Astrocyte (in vitro differentiated cells and primary cell): ENCODE data around the gene ATXN2. TPM values are rescaled to one million over a fixed set of nuclear protein-coding genes. Genes with fewer than 3 reads are reported as not detected.

Experiments
- DNase-seq: peaks from one replicate; pipeline ENCODE4 v3.0.0-alpha.2; 2010; ENCODE audit warnings: low read depth
- FAIRE-seq: peaks from 2 replicates; lab custom pipeline; 2011; peaks lifted over from hg19 to GRCh38; lab: Jason Lieb, UNC
- H2AFZ ChIP-seq: 2 replicates; pipeline ENCODE4 v1.6.0; 2012; ENCODE audit warnings: low read depth, low read length, inconsistent platforms
- H3K27ac ChIP-seq: 2 replicates; pipeline ENCODE4 v1.5.1; 2011; ENCODE audit warnings: low read depth, low read length, inconsistent platforms
- H3K27me3 ChIP-seq: 2 replicates; pipeline ENCODE4 v1.6.0; 2011; ENCODE audit warnings: low read length, inconsistent platforms; ENCODE audit not compliant: insufficient read depth
- H3K36me3 ChIP-seq: 2 replicates; pipeline ENCODE4 v1.5.1; 2011; ENCODE audit warnings: low read length, inconsistent platforms; ENCODE audit not compliant: insufficient read depth
- H3K4me1 ChIP-seq: 2 replicates; pipeline ENCODE4 v1.5.1; 2011; ENCODE audit warnings: low read length, inconsistent platforms; ENCODE audit not compliant: insufficient read depth
- H3K4me2 ChIP-seq: 2 replicates; pipeline ENCODE4 v1.6.0; 2012; ENCODE audit warnings: low read length, inconsistent platforms
- H3K4me3 ChIP-seq: 2 replicates; pipeline ENCODE4 v1.5.1; 2011; ENCODE audit warnings: low read depth, mild to moderate bottlenecking, low read length, inconsistent platforms; ENCODE audit not compliant: insufficient read depth
- H3K79me2 ChIP-seq: 2 replicates; pipeline ENCODE4 v1.6.0; 2012; ENCODE audit warnings: mild to moderate bottlenecking, low read length, inconsistent platforms; ENCODE audit not compliant: insufficient read depth
- H3K9ac ChIP-seq: 2 replicates; pipeline ENCODE4 v1.6.0; 2012; ENCODE audit warnings: mild to moderate bottlenecking, low read length, inconsistent platforms
- H3K9me3 ChIP-seq: 2 replicates; pipeline ENCODE4 v1.5.1; 2012; ENCODE audit warnings: low read depth, mild to moderate bottlenecking, low read length, inconsistent platforms; ENCODE audit not compliant: insufficient read depth
- H4K20me1 ChIP-seq: 2 replicates; pipeline ENCODE4 v1.6.0; 2012; ENCODE audit warnings: low read length, inconsistent platforms; ENCODE audit not compliant: insufficient read depth
- H3K27ac Mint-ChIP-seq: one replicate; pipeline ENCODE4 v1.8.0; 2021; ENCODE audit warnings: mild to moderate bottlenecking, mixed read lengths; ENCODE audit not compliant: unreplicated experiment
- H3K27me3 Mint-ChIP-seq: one replicate; pipeline ENCODE4 v1.8.0; 2021; ENCODE audit warnings: low read depth, mixed read lengths; ENCODE audit not compliant: unreplicated experiment
- H3K36me3 Mint-ChIP-seq: one replicate; pipeline ENCODE4 v1.8.0; 2021; ENCODE audit warnings: low read depth, mixed read lengths; ENCODE audit not compliant: unreplicated experiment
- H3K4me1 Mint-ChIP-seq: one replicate; pipeline ENCODE4 v1.8.0; 2021; ENCODE audit warnings: low read depth, mixed read lengths; ENCODE audit not compliant: unreplicated experiment
- H3K4me3 Mint-ChIP-seq: one replicate; pipeline ENCODE4 v1.8.0; 2021; ENCODE audit warnings: mild to moderate bottlenecking, moderate library complexity, mixed read lengths; ENCODE audit not compliant: unreplicated experiment
- H3K9me3 Mint-ChIP-seq: one replicate; pipeline ENCODE4 v1.8.0; 2021; ENCODE audit warnings: mild to moderate bottlenecking, mixed read lengths; ENCODE audit not compliant: unreplicated experiment
- EZH2 ChIP-seq: IDR thresholded peaks from 2 replicates; pipeline ENCODE4 v1.6.1; 2012; ENCODE audit warnings: mild to moderate bottlenecking, low read length, inconsistent platforms; ENCODE audit not compliant: insufficient read depth
- total RNA-seq: library from RNA; stranded (reverse); gene quantifications from 2 replicates; pipeline ENCODE4 v1.2.1, GENCODE V29; 2021
- TF ChIP-seq, protein P1 (sequence below): IDR thresholded peaks from 2 replicates; pipeline ENCODE4 v1.5.1; 2011; ENCODE audit warnings: low read depth, mild to moderate bottlenecking, inconsistent platforms, low read length, moderate library complexity; ENCODE audit not compliant: insufficient read depth

The ATXN2 gene
- total RNA-seq, 1 donor from 2014 or later = 58.0 TPM

- no peak for TF ChIP-seq EZH2
- TF ChIP-seq, protein P1, sequence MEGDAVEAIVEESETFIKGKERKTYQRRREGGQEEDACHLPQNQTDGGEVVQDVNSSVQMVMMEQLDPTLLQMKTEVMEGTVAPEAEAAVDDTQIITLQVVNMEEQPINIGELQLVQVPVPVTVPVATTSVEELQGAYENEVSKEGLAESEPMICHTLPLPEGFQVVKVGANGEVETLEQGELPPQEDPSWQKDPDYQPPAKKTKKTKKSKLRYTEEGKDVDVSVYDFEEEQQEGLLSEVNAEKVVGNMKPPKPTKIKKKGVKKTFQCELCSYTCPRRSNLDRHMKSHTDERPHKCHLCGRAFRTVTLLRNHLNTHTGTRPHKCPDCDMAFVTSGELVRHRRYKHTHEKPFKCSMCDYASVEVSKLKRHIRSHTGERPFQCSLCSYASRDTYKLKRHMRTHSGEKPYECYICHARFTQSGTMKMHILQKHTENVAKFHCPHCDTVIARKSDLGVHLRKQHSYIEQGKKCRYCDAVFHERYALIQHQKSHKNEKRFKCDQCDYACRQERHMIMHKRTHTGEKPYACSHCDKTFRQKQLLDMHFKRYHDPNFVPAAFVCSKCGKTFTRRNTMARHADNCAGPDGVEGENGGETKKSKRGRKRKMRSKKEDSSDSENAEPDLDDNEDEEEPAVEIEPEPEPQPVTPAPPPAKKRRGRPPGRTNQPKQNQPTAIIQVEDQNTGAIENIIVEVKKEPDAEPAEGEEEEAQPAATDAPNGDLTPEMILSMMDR = no peak
- no peak for FAIRE-seq
- Mint-ChIP-seq H3K9me3 (no peaks in the 10 kb centered on the region), H3K27ac (peak overlapping the region; percentile 26), H3K4me3 (no peak overlapping the region), H3K36me3 (peaks cover 11% of the 10 kb centered on the region), H3K4me1 (peaks cover 4% of the 10 kb centered on the region), H3K27me3 (no peaks in the 10 kb centered on the region)
- peaks cover 97% of the 10 kb centered on the region for H3K79me2 ChIP-seq
- H3K36me3 ChIP-seq = peaks cover 30% of the 10 kb centered on the region
- H3K27me3 ChIP-seq = no peaks in the 10 kb centered on the region
- H3K4me2 ChIP-seq = no peak overlapping the region
- peaks cover 88% of the 10 kb centered on the region for H4K20me1 ChIP-seq
- no peak for DNase-seq
- no peak overlapping the region for H3K4me3 ChIP-seq
- H3K9ac ChIP-seq = no peak overlapping the region
- peaks cover 16% of the 10 kb centered on the region for H3K4me1 ChIP-seq
- no peak overlapping the region for H3K27ac ChIP-seq
- H3K9me3 ChIP-seq = no peaks in the 10 kb centered on the region
- H2AFZ ChIP-seq = no peak overlapping the region
Observed at GRCh38 chr12:111420494-111420893, 178.6 kb downstream of the ATXN2 start.

GRCh38 chr12:111419784-111420183 lies 179.3 kb downstream of the ATXN2 start:
- Histone ChIP-seq H3K27me3 (no peaks in the 10 kb centered on the region), H3K9ac (no peak overlapping the region), H2AFZ (no peak overlapping the region), H4K20me1 (peaks cover 86% of the 10 kb centered on the region), H3K36me3 (peaks cover 30% of the 10 kb centered on the region), H3K4me3 (no peak overlapping the region), H3K4me2 (no peak overlapping the region), H3K27ac (no peak overlapping the region), H3K79me2 (peaks cover 97% of the 10 kb centered on the region), H3K9me3 (no peaks in the 10 kb centered on the region), H3K4me1 (peaks cover 9% of the 10 kb centered on the region)
- FAIRE-seq = no peak
- no peaks in the 10 kb centered on the region for H3K27me3 Mint-ChIP-seq
- H3K27ac Mint-ChIP-seq = peak overlapping the region; percentile 12
- H3K4me1 Mint-ChIP-seq = no peaks in the 10 kb centered on the region
- no peak for DNase-seq
- no peak overlapping the region for H3K4me3 Mint-ChIP-seq
- H3K9me3 Mint-ChIP-seq = no peaks in the 10 kb centered on the region
- peaks cover 11% of the 10 kb centered on the region for H3K36me3 Mint-ChIP-seq
- TF ChIP-seq, protein P1 = no peak
- no peak for TF ChIP-seq EZH2

DNA sequence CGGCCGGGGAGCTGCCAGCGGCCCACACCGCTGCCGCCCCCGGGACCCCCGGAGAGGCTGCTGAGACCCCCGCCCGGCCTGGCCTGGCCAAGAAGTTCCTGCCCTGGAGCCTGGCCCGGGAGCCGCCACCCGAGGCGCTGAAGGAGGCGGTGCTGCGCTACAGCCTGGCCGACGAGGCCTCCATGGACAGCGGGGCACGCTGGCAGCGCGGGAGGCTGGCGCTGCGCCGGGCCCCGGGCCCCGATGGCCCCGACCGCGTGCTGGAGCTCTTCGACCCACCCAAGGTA lies 180.6 kb downstream of the ATXN2 start:
- H4K20me1 ChIP-seq = peaks cover 89% of the 10 kb centered on the region
- DNase-seq (no peak), FAIRE-seq (no peak)
- H2AFZ ChIP-seq = no peak overlapping the region
- Mint-ChIP-seq H3K4me3 (no peak overlapping the region), H3K9me3 (no peaks in the 10 kb centered on the region), H3K27me3 (no peaks in the 10 kb centered on the region), H3K36me3 (peaks cover 11% of the 10 kb centered on the region), H3K4me1 (peaks cover 7% of the 10 kb centered on the region), H3K27ac (no peak overlapping the region)
- TF ChIP-seq, protein P1 = no peak
- no peak for TF ChIP-seq EZH2
- H3K79me2 ChIP-seq = peaks cover 97% of the 10 kb centered on the region
- no peak overlapping the region for H3K9ac ChIP-seq
- H3K27ac ChIP-seq = no peak overlapping the region
- H3K27me3 ChIP-seq = no peaks in the 10 kb centered on the region
- peaks cover 30% of the 10 kb centered on the region for H3K36me3 ChIP-seq
- no peak overlapping the region for H3K4me2 ChIP-seq
- H3K4me1 ChIP-seq = peaks cover 11% of the 10 kb centered on the region
- H3K4me3 ChIP-seq = no peak overlapping the region
- no peaks in the 10 kb centered on the region for H3K9me3 ChIP-seq
